ENCODE results near the gene WNT9B.

Gene WNT9B

GRCh38 chr17:46823657-46824056 is 27.7 kb upstream of the WNT9B start:
- no peak overlapping the region for H3K4me2 ChIP-seq (ENCODE audit: low read length)
- peaks cover 7% of the 10 kb centered on the region for H3K4me1 ChIP-seq (ENCODE audit: control insufficient read depth, insufficient read depth, low read length)
- H3K9ac ChIP-seq (ENCODE audit: low read depth, low read length): no peak overlapping the region
- H3K36me3 ChIP-seq (ENCODE audit: insufficient read depth, low read length): no peaks in the 10 kb centered on the region
- H3K4me3 ChIP-seq (ENCODE audit: low read length): no peak overlapping the region
- H3K27me3 ChIP-seq (ENCODE audit: control insufficient read depth, insufficient read depth, low read length): peaks cover 82% of the 10 kb centered on the region
- H3K9me3 ChIP-seq (replicated peaks; ENCODE audit: low read length): no peaks in the 10 kb centered on the region

GRCh38 chr17:46826116-46826515 is 25.3 kb upstream of the WNT9B start:
- H3K4me1 ChIP-seq (ENCODE audit: control insufficient read depth, insufficient read depth, low read length): no peaks in the 10 kb centered on the region
- H3K9ac ChIP-seq (ENCODE audit: low read depth, low read length): no peak overlapping the region
- no peaks in the 10 kb centered on the region for H3K9me3 ChIP-seq (replicated peaks; ENCODE audit: low read length)
- H3K27me3 ChIP-seq (ENCODE audit: control insufficient read depth, insufficient read depth, low read length): peaks cover 72% of the 10 kb centered on the region
- no peaks in the 10 kb centered on the region for H3K36me3 ChIP-seq (ENCODE audit: insufficient read depth, low read length)
- H3K4me2 ChIP-seq (ENCODE audit: low read length): no peak overlapping the region
- no peak overlapping the region for H3K4me3 ChIP-seq (ENCODE audit: low read length)

GRCh38 chr17:46827274-46827673 is 24.1 kb upstream of the WNT9B start:
- Histone ChIP-seq H3K9ac (ENCODE audit: low read depth, low read length) (no peak overlapping the region), H3K27me3 (ENCODE audit: control insufficient read depth, insufficient read depth, low read length) (peaks cover 70% of the 10 kb centered on the region), H3K36me3 (ENCODE audit: insufficient read depth, low read length) (no peaks in the 10 kb centered on the region), H3K4me2 (ENCODE audit: low read length) (no peak overlapping the region), H3K4me1 (ENCODE audit: control insufficient read depth, insufficient read depth, low read length) (no peaks in the 10 kb centered on the region), H3K4me3 (ENCODE audit: low read length) (no peak overlapping the region), H3K9me3 (replicated peaks; ENCODE audit: low read length) (no peaks in the 10 kb centered on the region)

- no peak overlapping the region for H3K4me3 ChIP-seq (ENCODE audit: low read length)
- H3K27me3 ChIP-seq (ENCODE audit: control insufficient read depth, insufficient read depth, low read length): peaks cover 57% of the 10 kb centered on the region
- H3K36me3 ChIP-seq (ENCODE audit: insufficient read depth, low read length): no peaks in the 10 kb centered on the region
- H3K4me2 ChIP-seq (ENCODE audit: low read length): no peak overlapping the region
- H3K9me3 ChIP-seq (replicated peaks; ENCODE audit: low read length): no peaks in the 10 kb centered on the region
- no peaks in the 10 kb centered on the region for H3K4me1 ChIP-seq (ENCODE audit: control insufficient read depth, insufficient read depth, low read length)
- H3K9ac ChIP-seq (ENCODE audit: low read depth, low read length): no peak overlapping the region
Observed at GRCh38 chr17:46831573-46832330, 19.6 kb upstream of the WNT9B start.

GRCh38 chr17:46832331-46832821 is 19.0 kb upstream of the WNT9B start:
- H3K4me3 ChIP-seq (ENCODE audit: low read length): no peak overlapping the region
- H3K36me3 ChIP-seq (ENCODE audit: insufficient read depth, low read length): no peaks in the 10 kb centered on the region
- no peaks in the 10 kb centered on the region for H3K9me3 ChIP-seq (replicated peaks; ENCODE audit: low read length)
- H3K4me1 ChIP-seq (ENCODE audit: control insufficient read depth, insufficient read depth, low read length): no peaks in the 10 kb centered on the region
- H3K4me2 ChIP-seq (ENCODE audit: low read length): no peak overlapping the region
- H3K27me3 ChIP-seq (ENCODE audit: control insufficient read depth, insufficient read depth, low read length): peaks cover 54% of the 10 kb centered on the region
- H3K9ac ChIP-seq (ENCODE audit: low read depth, low read length): no peak overlapping the region

- Histone ChIP-seq H3K36me3 (ENCODE audit: insufficient read depth, low read length) (no peaks in the 10 kb centered on the region), H3K9ac (ENCODE audit: low read depth, low read length) (no peak overlapping the region), H3K4me2 (ENCODE audit: low read length) (no peak overlapping the region), H3K4me1 (ENCODE audit: control insufficient read depth, insufficient read depth, low read length) (no peaks in the 10 kb centered on the region), H3K27me3 (ENCODE audit: control insufficient read depth, insufficient read depth, low read length) (peaks cover 57% of the 10 kb centered on the region), H3K9me3 (replicated peaks; ENCODE audit: low read length) (no peaks in the 10 kb centered on the region), H3K4me3 (ENCODE audit: low read length) (no peak overlapping the region)
Observed at GRCh38 chr17:46832945-46833839, 18.2 kb upstream of the WNT9B start.

- Histone ChIP-seq H3K9ac (ENCODE audit: low read depth, low read length) (no peak overlapping the region), H3K27me3 (ENCODE audit: control insufficient read depth, insufficient read depth, low read length) (peaks cover 54% of the 10 kb centered on the region), H3K4me1 (ENCODE audit: control insufficient read depth, insufficient read depth, low read length) (no peaks in the 10 kb centered on the region), H3K4me2 (ENCODE audit: low read length) (no peak overlapping the region), H3K4me3 (ENCODE audit: low read length) (no peak overlapping the region), H3K9me3 (replicated peaks; ENCODE audit: low read length) (no peaks in the 10 kb centered on the region), H3K36me3 (ENCODE audit: insufficient read depth, low read length) (no peaks in the 10 kb centered on the region)
Observed at GRCh38 chr17:46833840-46834208, 17.6 kb upstream of the WNT9B start.

- Histone ChIP-seq H3K9me3 (replicated peaks; ENCODE audit: low read length) (no peaks in the 10 kb centered on the region), H3K4me1 (ENCODE audit: control insufficient read depth, insufficient read depth, low read length) (no peaks in the 10 kb centered on the region), H3K9ac (ENCODE audit: low read depth, low read length) (no peak overlapping the region), H3K4me3 (ENCODE audit: low read length) (no peak overlapping the region), H3K36me3 (ENCODE audit: insufficient read depth, low read length) (no peaks in the 10 kb centered on the region), H3K4me2 (ENCODE audit: low read length) (no peak overlapping the region), H3K27me3 (ENCODE audit: control insufficient read depth, insufficient read depth, low read length) (peaks cover 52% of the 10 kb centered on the region)
Observed at GRCh38 chr17:46834846-46835245, 16.5 kb upstream of the WNT9B start.

GRCh38 chr17:46836500-46836899 is 14.9 kb upstream of the WNT9B start:
- Histone ChIP-seq H3K4me2 (ENCODE audit: low read length) (no peak overlapping the region), H3K9me3 (replicated peaks; ENCODE audit: low read length) (no peaks in the 10 kb centered on the region), H3K9ac (ENCODE audit: low read depth, low read length) (no peak overlapping the region), H3K4me1 (ENCODE audit: control insufficient read depth, insufficient read depth, low read length) (no peaks in the 10 kb centered on the region), H3K4me3 (ENCODE audit: low read length) (no peak overlapping the region), H3K36me3 (ENCODE audit: insufficient read depth, low read length) (no peaks in the 10 kb centered on the region), H3K27me3 (ENCODE audit: control insufficient read depth, insufficient read depth, low read length) (peaks cover 43% of the 10 kb centered on the region)

GRCh38 chr17:46837521-46837920 is 13.9 kb upstream of the WNT9B start:
- no peaks in the 10 kb centered on the region for H3K36me3 ChIP-seq (ENCODE audit: insufficient read depth, low read length)
- H3K27me3 ChIP-seq (ENCODE audit: control insufficient read depth, insufficient read depth, low read length): peaks cover 43% of the 10 kb centered on the region

GRCh38 chr17:46839211-46839610 is 12.2 kb upstream of the WNT9B start:
- no peak overlapping the region for H3K9ac ChIP-seq (ENCODE audit: low read depth, low read length)
- no peak overlapping the region for H3K4me2 ChIP-seq (ENCODE audit: low read length)
- no peaks in the 10 kb centered on the region for H3K4me1 ChIP-seq (ENCODE audit: control insufficient read depth, insufficient read depth, low read length)
- peaks cover 3% of the 10 kb centered on the region for H3K9me3 ChIP-seq (replicated peaks; ENCODE audit: low read length)
- H3K4me3 ChIP-seq (ENCODE audit: low read length): no peak overlapping the region
- no peaks in the 10 kb centered on the region for H3K36me3 ChIP-seq (ENCODE audit: insufficient read depth, low read length)
- peaks cover 35% of the 10 kb centered on the region for H3K27me3 ChIP-seq (ENCODE audit: control insufficient read depth, insufficient read depth, low read length)

More at GRCh38 chr17:46837521-46837920, 13.9 kb upstream of the WNT9B start:
- no peak overlapping the region for H3K4me2 ChIP-seq (ENCODE audit: low read length)
- H3K4me3 ChIP-seq (ENCODE audit: low read length): no peak overlapping the region
- no peaks in the 10 kb centered on the region for H3K4me1 ChIP-seq (ENCODE audit: control insufficient read depth, insufficient read depth, low read length)
- H3K9ac ChIP-seq (ENCODE audit: low read depth, low read length): no peak overlapping the region
- no peaks in the 10 kb centered on the region for H3K9me3 ChIP-seq (replicated peaks; ENCODE audit: low read length)
